Activated CD4-positive, alpha-beta T cell treated with anti-CD3 and anti-CD28 coated beads, Interleukin-2, amount 50 U/mL, for 1 hour (primary cell): ENCODE results near the gene DPH5.
"Not testable (repeated sequence)": the region's sequence is repeated elsewhere in the genome, so short reads cannot be mapped to it uniquely, and the experiment has no call there.

Experiments
- DNase-seq: peaks from one replicate; pipeline ENCODE4 v3.0.0-alpha.2; 2020

DPH5 gene

GRCh38 chr1:100976936-100977335 lies 48.6 kb downstream of the DPH5 start:
- no peak for DNase-seq

GRCh38 chr1:100972185-100972584 lies 53.4 kb downstream of the DPH5 start:
- DNase-seq, result no peak

GRCh38 chr1:100971021-100971420 lies 54.6 kb downstream of the DPH5 start:
- no peak for DNase-seq

- DNase-seq, result no peak
Observed at GRCh38 chr1:100969327-100969726, 56.3 kb downstream of the DPH5 start.

- no peak for DNase-seq
Observed at GRCh38 chr1:100968621-100969020, 57.0 kb downstream of the DPH5 start.

GRCh38 chr1:100960098-100960497 lies 65.5 kb downstream of the DPH5 start:
- DNase-seq, result no peak

- DNase-seq, result no peak
Observed at GRCh38 chr1:100959502-100960060, 66.0 kb downstream of the DPH5 start.

- no peak for DNase-seq
Observed at GRCh38 chr1:100955322-100955721, 70.3 kb downstream of the DPH5 start.

- no peak for DNase-seq
Observed at GRCh38 chr1:100953960-100954730, 71.4 kb downstream of the DPH5 start.

GRCh38 chr1:100952970-100953369 lies 72.6 kb downstream of the DPH5 start:
- DNase-seq, result not testable (repeated sequence)

GRCh38 chr1:100952104-100952745 lies 73.4 kb downstream of the DPH5 start:
- no peak for DNase-seq

GRCh38 chr1:100950781-100951180 lies 74.8 kb downstream of the DPH5 start:
- no peak for DNase-seq

GRCh38 chr1:100950337-100950736 lies 75.2 kb downstream of the DPH5 start:
- no peak for DNase-seq

- DNase-seq, result peak; percentile 71
Observed at GRCh38 chr1:100949515-100950158, 75.9 kb downstream of the DPH5 start.

GRCh38 chr1:100948721-100949405 lies 76.7 kb downstream of the DPH5 start:
- DNase-seq, result not testable (repeated sequence)

GRCh38 chr1:100947816-100948215 lies 77.8 kb downstream of the DPH5 start:
- DNase-seq, result not testable (repeated sequence)

- DNase-seq, result not testable (repeated sequence)
Observed at GRCh38 chr1:100946064-100946463, 79.5 kb downstream of the DPH5 start.

- no peak for DNase-seq
Observed at GRCh38 chr1:100943533-100943932, 82.1 kb downstream of the DPH5 start.

GRCh38 chr1:100942304-100943046 lies 83.1 kb downstream of the DPH5 start:
- DNase-seq, result no peak

- no peak for DNase-seq
Observed at GRCh38 chr1:100941580-100942216, 83.9 kb downstream of the DPH5 start.

GRCh38 chr1:100941098-100941527 lies 84.5 kb downstream of the DPH5 start:
- DNase-seq, result no peak
